Inferior parietal cortex (tissue), 1 donor: ENCODE measurements around the gene TMEM245.

ENCODE experiments used
- DNase-seq: peaks from one replicate; pipeline ENCODE4 v3.0.0-alpha.2; 2016; ENCODE audit errors: extremely low spot score

TMEM245 gene

GRCh38 chr9:109101202-109101595 lies 18.5 kb downstream of the TMEM245 start:
- no peak for DNase-seq

GRCh38 chr9:109100543-109101201 lies 19.1 kb downstream of the TMEM245 start:
- DNase-seq = no peak

- DNase-seq = no peak
Observed at GRCh38 chr9:109098960-109099308, 20.8 kb downstream of the TMEM245 start.

- DNase-seq = peak; percentile 57
Observed at GRCh38 chr9:109098171-109098959, 21.4 kb downstream of the TMEM245 start.

- DNase-seq = no peak
Observed at GRCh38 chr9:109097146-109097545, 22.6 kb downstream of the TMEM245 start.

- DNase-seq = no peak
Observed at GRCh38 chr9:109095321-109095720, 24.4 kb downstream of the TMEM245 start.

- DNase-seq = no peak
Observed at GRCh38 chr9:109094268-109094667, 25.5 kb downstream of the TMEM245 start.

- DNase-seq = no peak
Observed at GRCh38 chr9:109092587-109092986, 27.2 kb downstream of the TMEM245 start.

- no peak for DNase-seq
Observed at GRCh38 chr9:109092051-109092580, 27.6 kb downstream of the TMEM245 start.

- DNase-seq = no peak
Observed at GRCh38 chr9:109088221-109088620, 31.5 kb downstream of the TMEM245 start.

GRCh38 chr9:109087795-109088194 lies 32.0 kb downstream of the TMEM245 start:
- DNase-seq = no peak

- DNase-seq = no peak
Observed at GRCh38 chr9:109086221-109086620, 33.5 kb downstream of the TMEM245 start.

- no peak for DNase-seq
Observed at GRCh38 chr9:109085510-109085909, 34.2 kb downstream of the TMEM245 start.

- no peak for DNase-seq
Observed at GRCh38 chr9:109083813-109084405, 35.8 kb downstream of the TMEM245 start.

GRCh38 chr9:109083141-109083540 lies 36.6 kb downstream of the TMEM245 start:
- DNase-seq = no peak

- no peak for DNase-seq
Observed at GRCh38 chr9:109082091-109082620, 37.6 kb downstream of the TMEM245 start.

- DNase-seq = no peak
Observed at GRCh38 chr9:109074236-109074889, 45.4 kb downstream of the TMEM245 start.

GRCh38 chr9:109072821-109073435 lies 46.8 kb downstream of the TMEM245 start:
- no peak for DNase-seq

- no peak for DNase-seq
Observed at GRCh38 chr9:109072133-109072692, 47.5 kb downstream of the TMEM245 start.

- DNase-seq = no peak
Observed at GRCh38 chr9:109068764-109069163, 51.0 kb downstream of the TMEM245 start.
